ENCODE results near the gene MRNIP. TPM values are rescaled to one million over a fixed set of nuclear protein-coding genes. Genes with fewer than 3 reads are reported as not detected.
A peak's percentile ranks its signal among the peaks of the same experiment; 100 is the strongest.

The MRNIP gene
- total and polyA plus RNA-seq, 12 donors, result 6.6 to 45.1 (median 12.7) TPM

DNA sequence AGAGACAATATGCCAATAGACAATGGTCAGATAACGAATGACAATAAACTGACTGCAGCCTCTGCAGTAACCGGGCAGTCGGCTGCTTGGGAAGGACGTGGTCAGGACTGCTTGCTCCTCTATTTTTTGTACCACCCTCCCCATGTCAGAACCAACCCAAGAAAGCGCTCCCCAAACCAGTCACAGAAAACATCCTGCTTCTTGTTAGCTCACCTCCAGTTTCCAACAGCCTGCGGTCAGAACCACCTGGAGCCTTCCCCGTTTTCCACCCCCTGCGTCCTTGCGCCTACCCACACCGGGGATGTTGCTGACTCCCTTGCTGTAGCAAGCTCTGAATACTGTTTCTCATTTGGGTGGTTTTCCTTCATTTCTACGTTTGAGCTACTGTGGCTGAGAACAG lies 1.7 kb upstream of the MRNIP start:
- DNase-seq (no peak), ATAC-seq (no peak)
- intact Hi-C loops (cut with DNase I), result no loop called here
- WGBS, 2 donors, result 83 to 87% methylated on average over 11 of the region's 11 CpGs
- TF ChIP-seq, protein P1, sequence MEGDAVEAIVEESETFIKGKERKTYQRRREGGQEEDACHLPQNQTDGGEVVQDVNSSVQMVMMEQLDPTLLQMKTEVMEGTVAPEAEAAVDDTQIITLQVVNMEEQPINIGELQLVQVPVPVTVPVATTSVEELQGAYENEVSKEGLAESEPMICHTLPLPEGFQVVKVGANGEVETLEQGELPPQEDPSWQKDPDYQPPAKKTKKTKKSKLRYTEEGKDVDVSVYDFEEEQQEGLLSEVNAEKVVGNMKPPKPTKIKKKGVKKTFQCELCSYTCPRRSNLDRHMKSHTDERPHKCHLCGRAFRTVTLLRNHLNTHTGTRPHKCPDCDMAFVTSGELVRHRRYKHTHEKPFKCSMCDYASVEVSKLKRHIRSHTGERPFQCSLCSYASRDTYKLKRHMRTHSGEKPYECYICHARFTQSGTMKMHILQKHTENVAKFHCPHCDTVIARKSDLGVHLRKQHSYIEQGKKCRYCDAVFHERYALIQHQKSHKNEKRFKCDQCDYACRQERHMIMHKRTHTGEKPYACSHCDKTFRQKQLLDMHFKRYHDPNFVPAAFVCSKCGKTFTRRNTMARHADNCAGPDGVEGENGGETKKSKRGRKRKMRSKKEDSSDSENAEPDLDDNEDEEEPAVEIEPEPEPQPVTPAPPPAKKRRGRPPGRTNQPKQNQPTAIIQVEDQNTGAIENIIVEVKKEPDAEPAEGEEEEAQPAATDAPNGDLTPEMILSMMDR (IDR thresholded peaks at IDR 0.05), result no peak
- Histone ChIP-seq H3K36me3 (peaks cover 0 to 37% (median 20%) of the 10 kb centered on the region in 9 donors), H3K27ac (no peak overlapping the region), H3K27me3 (no peaks in the 10 kb centered on the region), H3K4me3 (no peak overlapping the region), H3K4me1 (peaks cover 0 to 30% (median 17%) of the 10 kb centered on the region in 9 donors), H3K9me3 (peaks cover 0 to 4% (median 0%) of the 10 kb centered on the region in 11 donors)

DNA sequence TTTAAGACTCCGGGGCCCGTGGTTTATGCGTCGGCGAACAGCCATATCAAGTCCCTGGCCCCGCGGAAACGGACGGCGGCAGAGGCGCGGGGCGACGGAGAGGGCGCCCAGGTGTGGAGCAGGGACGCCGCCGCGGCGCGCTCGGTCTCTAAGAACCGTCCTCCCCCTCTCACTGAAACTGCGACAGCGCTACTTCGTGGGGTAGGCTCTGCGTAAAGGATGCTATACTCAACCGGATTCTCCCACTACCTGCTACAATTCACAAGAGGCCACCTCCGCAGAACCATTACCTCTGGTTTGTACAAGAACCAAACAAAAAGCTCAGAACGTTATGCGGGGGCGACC lies 404 bp downstream of the MRNIP start:
- ATAC-seq (peak; percentile 31 to 57 (median 47)), DNase-seq (no peak)
- Histone ChIP-seq H3K27me3 (no peaks in the 10 kb centered on the region), H3K36me3 (peaks cover 0 to 21% (median 9%) of the 10 kb centered on the region in 9 donors), H3K27ac (peak overlapping the region; percentile 23 to 96 (median 92)), H3K4me1 (peaks cover 0 to 30% (median 17%) of the 10 kb centered on the region in 9 donors), H3K9me3 (peaks cover 0 to 4% (median 0%) of the 10 kb centered on the region in 11 donors), H3K4me3 (peak overlapping the region; percentile 48 to 99 (median 86))
- WGBS, 2 donors, result 0% methylated on average over 32 of the region's 32 CpGs
- TF ChIP-seq, protein P1 (IDR thresholded peaks at IDR 0.05), result no peak
- intact Hi-C loops (cut with DNase I), result loop anchor here in 4 of 10 donors (5.0 to 10.0 kb wide), 3 partner anchors 36 to 93 kb away; partner anchors contain the start of genes SQSTM1 (in 2 of the 4) and TBC1D9B (in 2 of the 4)

DNA sequence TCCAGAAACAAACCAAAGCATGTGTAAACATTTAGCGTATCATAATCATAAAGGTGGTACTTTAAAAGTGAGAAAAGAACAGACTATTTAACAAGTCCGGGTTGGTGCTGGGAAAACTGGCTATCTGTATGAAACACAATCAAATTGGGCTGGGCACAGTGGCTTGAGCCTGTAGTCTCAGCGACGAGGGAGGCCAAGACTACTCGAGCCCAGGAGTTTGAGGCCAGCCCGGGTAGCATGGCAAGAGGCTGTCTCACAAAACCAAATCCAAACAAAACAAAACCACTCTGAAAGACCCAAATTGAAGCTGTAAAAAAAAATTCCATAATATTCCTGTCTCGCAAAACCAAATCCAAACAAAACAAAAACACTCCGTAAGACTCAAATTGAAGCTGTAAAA lies 4.3 kb downstream of the MRNIP start:
- H3K27me3 ChIP-seq, result no peaks in the 10 kb centered on the region
- H3K4me1 ChIP-seq, result peaks cover 0 to 18% (median 10%) of the 10 kb centered on the region in 9 donors
- DNase-seq (no peak), ATAC-seq (no peak)
- TF ChIP-seq, protein P1 (IDR thresholded peaks at IDR 0.05), result no peak
- no peaks in the 10 kb centered on the region for H3K9me3 ChIP-seq
- intact Hi-C loops (cut with DNase I), result loop anchor here in 1 of 10 donors (10.0 kb wide), 1 partner anchor 90 kb away; no protein-coding TSS in a partner anchor
- no peak overlapping the region for H3K4me3 ChIP-seq
- no peak overlapping the region for H3K27ac ChIP-seq
- H3K36me3 ChIP-seq, result peaks cover 0 to 41% (median 16%) of the 10 kb centered on the region in 9 donors
- WGBS, 2 donors, result 95% methylated on average over 8 of the region's 8 CpGs

DNA sequence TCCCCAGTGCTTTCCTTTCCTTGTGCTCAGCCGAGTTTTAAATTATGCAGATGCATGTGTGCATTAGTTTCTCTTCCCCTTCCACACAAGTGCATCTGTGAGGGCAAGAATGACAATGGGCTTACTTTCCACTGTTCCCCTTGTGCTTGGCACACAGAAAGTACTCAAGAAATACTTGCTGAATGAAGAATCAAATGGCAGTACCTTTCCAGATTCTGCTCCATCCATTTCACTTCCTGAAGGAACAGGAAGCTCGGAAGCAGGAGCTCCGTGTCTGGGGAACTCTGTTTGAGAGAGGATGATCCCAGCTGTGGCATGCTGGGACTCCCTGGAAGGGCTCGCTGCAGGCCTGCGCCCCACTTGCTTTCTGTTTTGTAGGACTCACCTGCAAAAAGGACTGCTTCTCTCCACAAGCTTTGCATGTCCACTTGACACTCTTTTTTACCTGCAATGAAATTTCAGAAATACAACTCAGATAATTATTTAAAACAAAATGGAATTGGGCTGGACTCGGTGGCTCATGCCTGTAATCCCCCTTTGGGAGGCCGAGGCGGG lies 5.5 kb downstream of the MRNIP start:
- Histone ChIP-seq H3K4me1 (peaks cover 0 to 15% (median 9%) of the 10 kb centered on the region in 9 donors), H3K9me3 (no peaks in the 10 kb centered on the region), H3K4me3 (no peak overlapping the region), H3K27ac (no peak overlapping the region), H3K36me3 (peaks cover 0 to 52% (median 22%) of the 10 kb centered on the region in 9 donors), H3K27me3 (no peaks in the 10 kb centered on the region)
- ATAC-seq, result no peak
- no peak for DNase-seq
- intact Hi-C loops (cut with DNase I), result loop anchor here in 1 of 10 donors (10.0 kb wide), 1 partner anchor 88 kb away; no protein-coding TSS in a partner anchor
- TF ChIP-seq, protein P1 (IDR thresholded peaks at IDR 0.05), result no peak
- WGBS, 2 donors, result 81 to 86% methylated on average over 8 of the region's 8 CpGs
